Stimulated activated CD4-positive, alpha-beta T cell treated with anti-CD3 and anti-CD28 coated beads, Interleukin-12 subunit alpha, Interleukin-12 subunit beta, amount 100 ng/mL, for 24 hours (primary cell): ENCODE measurements around the gene KRTAP13-2.

Experiments
- DNase-seq, 2 experiments: peaks; one replicate each; pipeline ENCODE4 v3.0.0-alpha.2; 2020; ENCODE audit warnings: low read depth in 2 of 2

The KRTAP13-2 gene

GRCh38 chr21:30326390-30326789 lies 45.7 kb downstream of the KRTAP13-2 start:
- DNase-seq: no peak
